Astrocyte (in vitro differentiated cells and primary cell): ENCODE results near the gene DNAH5.

Experiments used
- CTCF ChIP-seq: IDR thresholded peaks from 2 replicates; pipeline ENCODE4 v1.5.1; 2011; ENCODE audit warnings: low read depth, mild to moderate bottlenecking, inconsistent platforms, low read length, moderate library complexity; ENCODE audit not compliant: insufficient read depth
- EZH2 ChIP-seq: IDR thresholded peaks from 2 replicates; pipeline ENCODE4 v1.6.1; 2012; ENCODE audit warnings: mild to moderate bottlenecking, low read length, inconsistent platforms; ENCODE audit not compliant: insufficient read depth

DNA sequence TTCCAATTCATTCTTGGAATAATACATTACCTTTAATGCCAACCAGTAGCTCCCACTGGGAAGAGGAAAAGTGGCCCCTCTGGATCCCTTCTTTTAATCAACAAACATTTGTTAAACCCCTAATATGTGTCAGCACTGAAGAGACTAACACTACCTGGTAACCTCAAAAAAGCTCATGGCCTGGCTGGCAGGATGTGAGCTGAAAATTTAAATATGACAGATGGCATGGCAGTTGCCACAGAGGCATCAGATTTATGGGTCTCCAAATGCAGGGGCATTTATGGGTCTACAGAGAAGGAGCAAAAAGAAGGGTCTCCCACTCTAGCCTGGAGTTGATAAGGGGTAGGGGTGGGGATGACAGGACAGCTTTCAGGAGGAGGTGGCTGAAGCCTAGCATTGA lies 12.5 kb downstream of the DNAH5 start:
- no peak for TF ChIP-seq CTCF
- no peak for TF ChIP-seq EZH2
